ENCODE results near the gene MAST1. TPM values are rescaled to one million over a fixed set of nuclear protein-coding genes. Genes with fewer than 3 reads are reported as not detected.
A peak's percentile ranks its signal among the peaks of the same experiment; 100 is the strongest.

Gene MAST1
- total and polyA plus RNA-seq, 2 experiments from 2014 or later: 13.9 to 19.9 TPM

- Mint-ChIP-seq H3K27me3 (ENCODE audit: insufficient read depth, low read depth, poor library complexity) (peaks cover 46% of the 10 kb centered on the region), H3K36me3 (ENCODE audit: low read depth) (peaks cover 18% of the 10 kb centered on the region), H3K4me3 (peak overlapping the region; percentile 85), H3K9me3 (peaks cover 3% of the 10 kb centered on the region; the same call in 2 of the 3 replicates), H3K4me1 (peaks cover 38% of the 10 kb centered on the region), H3K27ac (no peak overlapping the region)
- Histone ChIP-seq H3K9me2 (ENCODE audit: insufficient read depth) (no peaks in the 10 kb centered on the region), H4K20me1 (replicated peaks; ENCODE audit: insufficient read depth) (no peaks in the 10 kb centered on the region), H3K36me3 (ENCODE audit: insufficient read depth) (no peaks in the 10 kb centered on the region), H3K27ac (ENCODE audit: low read depth) (peak overlapping the region; percentile 90), H3K27me3 (ENCODE audit: insufficient read depth) (peaks cover 27% of the 10 kb centered on the region), H3K4me2 (peak overlapping the region; percentile 96), H2AFZ (no peak overlapping the region), H3F3A (replicated peaks; ENCODE audit: low read depth) (peaks cover 35% of the 10 kb centered on the region), H3K4me3 (peak overlapping the region; percentile 83), H3K79me2 (replicated peaks; ENCODE audit: insufficient read depth) (no peaks in the 10 kb centered on the region), H3K4me1 (ENCODE audit: insufficient read depth) (peaks cover 40% of the 10 kb centered on the region)
- DNase-seq (ENCODE audit: low spot score): no peak
- ATAC-seq: no peak
- no peak for TF ChIP-seq JUNB (IDR thresholded peaks at IDR 0.05; ENCODE audit: unreplicated experiment)
- TF ChIP-seq ZNF462 (CRISPR knock-in tag; IDR thresholded peaks at IDR 0.05): no peak
- no peak for TF ChIP-seq STAT1 (IDR thresholded peaks at IDR 0.05; ENCODE audit: unreplicated experiment)
- no peak for TF ChIP-seq ZNF114 (CRISPR knock-in tag; IDR thresholded peaks at IDR 0.05)
- no peak for TF ChIP-seq ZNF331 (CRISPR knock-in tag; IDR thresholded peaks at IDR 0.05; ENCODE audit: low read depth)
These were observed 45.4 kb upstream of the MAST1 start for GRCh38 chr19:12792853-12793289.

Measured in GM23338 (cell line).